ENCODE measurements around the gene IGFN1.
"Not testable (repeated sequence)": the region's sequence is repeated elsewhere in the genome, so short reads cannot be mapped to it uniquely, and the experiment has no call there.

The IGFN1 gene

GRCh38 chr1:201219481-201220387 is 29.1 kb downstream of the IGFN1 start:
- DNase-seq: no peak

DNA sequence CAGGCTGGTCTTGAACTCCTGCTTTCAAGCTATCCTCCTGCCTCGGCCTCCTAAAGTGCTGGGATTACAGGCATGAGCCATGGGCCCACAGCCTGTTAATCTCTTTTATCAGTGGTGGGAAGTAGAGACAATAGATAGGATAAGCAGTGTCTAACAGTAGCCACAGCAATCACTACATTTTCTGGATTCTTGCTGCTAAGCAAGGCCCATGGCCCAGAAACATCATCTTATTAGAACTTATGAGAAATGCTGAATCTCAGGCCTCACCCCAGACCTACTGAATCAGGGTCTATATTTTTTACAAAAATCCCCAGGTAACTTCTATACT is 29.7 kb downstream of the IGFN1 start:
- DNase-seq: no peak

GRCh38 chr1:201221201-201221846 is 30.7 kb downstream of the IGFN1 start:
- no peak for DNase-seq

DNA sequence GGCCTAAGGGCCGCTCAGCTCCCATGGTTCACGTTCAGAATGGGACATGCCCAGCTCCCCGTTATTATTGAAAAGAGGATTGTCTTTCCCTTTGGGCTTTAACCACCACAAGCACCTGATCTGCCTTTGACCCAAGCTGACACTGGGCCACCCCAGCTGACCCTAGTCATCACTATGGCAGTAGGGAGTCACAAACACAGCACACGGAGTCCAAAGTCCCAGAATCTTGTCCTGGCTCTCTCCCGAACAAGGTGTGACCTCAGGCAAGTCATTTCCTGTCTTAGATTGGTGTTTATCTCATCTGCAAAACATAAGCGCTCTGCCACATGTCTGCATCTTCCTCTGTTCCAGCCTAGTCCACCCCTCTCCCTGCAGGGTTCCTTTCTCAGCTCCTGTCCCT is 31.5 kb downstream of the IGFN1 start:
- no peak for DNase-seq

GRCh38 chr1:201223852-201224665 is 33.4 kb downstream of the IGFN1 start:
- no peak for DNase-seq

- no peak for DNase-seq
Observed at GRCh38 chr1:201224666-201225370, 34.2 kb downstream of the IGFN1 start.

DNA sequence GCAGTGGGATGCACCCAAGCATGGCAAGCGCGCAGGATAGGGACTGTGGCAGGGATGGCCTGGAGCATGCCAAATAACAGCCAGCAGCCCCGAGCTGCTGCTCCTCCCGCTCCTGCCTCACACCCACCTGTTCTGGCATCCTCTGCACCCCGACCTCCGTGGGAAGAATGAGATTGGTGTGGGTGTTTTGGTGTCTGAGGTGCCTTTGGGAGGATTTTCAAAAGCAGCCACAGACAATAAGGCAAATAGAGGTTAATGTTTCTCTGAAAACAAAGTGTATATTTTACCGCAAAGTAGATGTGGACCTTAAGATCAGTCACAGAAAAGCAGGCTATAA is 35.5 kb downstream of the IGFN1 start:
- no peak for DNase-seq

GRCh38 chr1:201226859-201227488 is 36.4 kb downstream of the IGFN1 start:
- no peak for DNase-seq

- no peak for DNase-seq
Observed at GRCh38 chr1:201228011-201228983, 37.7 kb downstream of the IGFN1 start.

GRCh38 chr1:201229095-201229494 is 38.5 kb downstream of the IGFN1 start:
- DNase-seq: no peak

GRCh38 chr1:201229771-201230635 is 39.4 kb downstream of the IGFN1 start:
- no peak for DNase-seq

GRCh38 chr1:201230676-201231075 is 40.1 kb downstream of the IGFN1 start:
- no peak for DNase-seq

GRCh38 chr1:201239646-201240045 is 49.0 kb downstream of the IGFN1 start:
- not testable (repeated sequence) for DNase-seq

DNA sequence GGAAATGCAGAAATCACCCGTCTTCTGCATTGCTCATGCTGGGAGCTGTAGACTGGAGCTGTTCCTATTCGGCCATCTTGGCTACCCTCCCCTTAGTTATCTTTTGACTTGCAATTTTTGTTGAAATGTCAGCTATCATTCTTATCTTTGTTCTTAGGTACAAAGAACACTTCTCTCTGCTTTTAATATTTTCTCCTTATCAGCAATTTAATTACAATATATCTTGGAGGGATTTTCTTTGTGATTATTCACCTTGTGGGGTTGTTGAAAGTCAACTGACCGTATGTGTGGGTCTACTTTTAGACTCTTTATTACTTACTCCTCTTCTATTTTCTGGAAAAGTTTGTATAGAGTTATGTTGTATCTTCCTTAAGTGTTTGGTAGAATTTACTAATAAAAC is 49.5 kb downstream of the IGFN1 start:
- no peak for DNase-seq

GRCh38 chr1:201241736-201242135 is 51.1 kb downstream of the IGFN1 start:
- DNase-seq: no peak

DNA sequence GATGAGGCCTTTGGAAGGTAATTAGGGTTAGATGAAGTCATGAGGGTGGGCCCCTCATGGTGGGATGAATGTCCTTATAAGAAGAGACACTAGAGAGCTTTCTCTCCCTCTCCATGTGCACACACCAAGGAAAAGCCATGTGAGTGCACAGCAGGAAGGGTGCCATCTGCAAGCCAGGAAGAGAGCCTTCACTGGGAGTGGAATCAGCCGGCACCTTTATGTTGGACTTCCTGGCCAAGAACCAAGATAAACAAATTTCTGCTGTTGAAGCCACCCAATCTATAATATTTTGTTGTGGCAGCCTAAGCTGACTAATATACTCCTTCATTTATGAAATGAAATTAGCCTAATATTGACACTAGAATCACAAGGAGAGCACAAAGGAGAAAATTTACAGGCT is 54.5 kb downstream of the IGFN1 start:
- no peak for DNase-seq

- no peak for DNase-seq
Observed at GRCh38 chr1:201248721-201249559, 58.3 kb downstream of the IGFN1 start.

GRCh38 chr1:201250326-201251011 is 59.8 kb downstream of the IGFN1 start:
- DNase-seq: no peak

DNA sequence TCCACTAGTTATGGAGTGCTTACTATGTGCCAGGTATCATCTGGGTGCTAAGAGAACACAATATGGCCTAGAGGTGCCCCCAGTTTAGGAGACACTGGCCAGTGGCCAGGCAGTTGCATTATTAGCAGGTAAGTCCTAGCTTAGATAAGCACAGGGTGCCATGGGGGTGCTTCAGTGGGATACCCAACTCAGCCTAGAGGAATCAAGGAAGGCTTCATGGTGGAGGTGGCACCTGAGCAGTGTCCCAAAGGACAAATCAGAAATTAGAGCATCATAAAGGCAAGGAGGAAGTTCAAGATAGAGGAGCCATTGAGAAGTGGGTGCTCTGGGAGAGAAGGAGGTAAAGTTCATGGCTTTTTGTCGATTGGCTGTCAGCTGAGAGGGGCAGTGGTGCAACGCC is 60.8 kb downstream of the IGFN1 start:
- DNase-seq: no peak
